ENCODE measurements around the gene CLNK.
A peak's percentile ranks its signal among the peaks of the same experiment; 100 is the strongest.

The CLNK gene

GRCh38 chr4:10460313-10461047 lies 224.1 kb downstream of the CLNK start:
- Histone ChIP-seq H3K36me3 (no peaks in the 10 kb centered on the region), H3K9me3 (no peaks in the 10 kb centered on the region), H3K4me3 (no peak overlapping the region), H3K27ac (no peak overlapping the region), H3K4me1 (peaks cover 0 to 26% (median 13%) of the 10 kb centered on the region in 4 donors), H3K27me3 (peaks cover 0 to 33% of the 10 kb centered on the region in 2 donors)
- intact Hi-C loops (cut with DNase I; ENCODE audit: low total_unique reads): no loop called here
- no peak for DNase-seq
- no peak for TF ChIP-seq CTCF (IDR thresholded peaks at IDR 0.05)

- no peaks in the 10 kb centered on the region for H3K9me3 ChIP-seq
- no peak for TF ChIP-seq CTCF (IDR thresholded peaks at IDR 0.05)
- peaks cover 2 to 5% (median 3%) of the 10 kb centered on the region in 3 donors for H3K36me3 ChIP-seq
- H3K27ac ChIP-seq: no peak overlapping the region
- intact Hi-C loops (cut with DNase I; ENCODE audit: low total_unique reads): no loop called here
- H3K4me3 ChIP-seq: no peak overlapping the region
- H3K4me1 ChIP-seq: peaks cover 0 to 26% (median 13%) of the 10 kb centered on the region in 4 donors
- no peak for DNase-seq
- H3K27me3 ChIP-seq: peaks cover 0 to 33% of the 10 kb centered on the region in 2 donors
Observed at GRCh38 chr4:10459305-10459704, 225.3 kb downstream of the CLNK start.

- H3K4me3 ChIP-seq: no peak overlapping the region
- peaks cover 11 to 13% (median 13%) of the 10 kb centered on the region in 3 donors for H3K36me3 ChIP-seq
- intact Hi-C loops (cut with DNase I; ENCODE audit: low total_unique reads): no loop called here
Observed at GRCh38 chr4:10458177-10458576, 226.4 kb downstream of the CLNK start.

GRCh38 chr4:10457255-10457801 lies 227.2 kb downstream of the CLNK start, which contains the start of gene ZNF518B:
Gene ZNF518B, minus strand, starts transcription at chr4:10457426. Its CDS starts 11,098 bp downstream, at chr4:10446328.
- Histone ChIP-seq H3K9me3 (no peaks in the 10 kb centered on the region), H3K4me3 (peak within 1 kb of the TSS; percentile 59 to 67), H3K36me3 (peaks cover 16 to 22% (median 22%) of the 10 kb centered on the region in 3 donors), H3K4me1 (peaks cover 0 to 26% (median 13%) of the 10 kb centered on the region in 4 donors), H3K27me3 (peaks cover 0 to 24% of the 10 kb centered on the region in 2 donors), H3K27ac (peak within 1 kb of the TSS; percentile 2 to 28)
- no peak for TF ChIP-seq CTCF (IDR thresholded peaks at IDR 0.05)
- intact Hi-C loops (cut with DNase I; ENCODE audit: low total_unique reads): no loop called here
- DNase-seq: peak; percentile 38 to 67

More at GRCh38 chr4:10458177-10458576, 226.4 kb downstream of the CLNK start:
- H3K9me3 ChIP-seq: no peaks in the 10 kb centered on the region
- H3K4me1 ChIP-seq: peaks cover 0 to 26% (median 13%) of the 10 kb centered on the region in 4 donors
- no peak overlapping the region for H3K27ac ChIP-seq
- TF ChIP-seq CTCF (IDR thresholded peaks at IDR 0.05): no peak
- no peak for DNase-seq
- H3K27me3 ChIP-seq: peaks cover 0 to 26% of the 10 kb centered on the region in 2 donors

GRCh38 chr4:10456595-10457254 lies 227.8 kb downstream of the CLNK start:
- Histone ChIP-seq H3K4me3 (peak overlapping the region; percentile 59 to 67), H3K27me3 (peaks cover 0 to 18% of the 10 kb centered on the region in 2 donors), H3K36me3 (peaks cover 19 to 28% (median 27%) of the 10 kb centered on the region in 3 donors), H3K9me3 (peaks cover 0 to 3% (median 0%) of the 10 kb centered on the region in 3 donors), H3K27ac (peak overlapping the region; percentile 2 to 28), H3K4me1 (peaks cover 0 to 25% (median 13%) of the 10 kb centered on the region in 4 donors)
- TF ChIP-seq CTCF (IDR thresholded peaks at IDR 0.05): no peak
- intact Hi-C loops (cut with DNase I; ENCODE audit: low total_unique reads): no loop called here
- peak; percentile 32 to 70 for DNase-seq

Measured in tibial artery (tissue), 4 donors.